ENCODE data around the gene MYPOP.
"Not testable (repeated sequence)": the region's sequence is repeated elsewhere in the genome, so short reads cannot be mapped to it uniquely, and the experiment has no call there.

The MYPOP gene

GRCh38 chr19:45882652-45883585 is 19.5 kb downstream of the MYPOP start:
- peak; percentile 94 for DNase-seq

- DNase-seq = no peak
Observed at GRCh38 chr19:45881909-45882528, 20.4 kb downstream of the MYPOP start.

DNA sequence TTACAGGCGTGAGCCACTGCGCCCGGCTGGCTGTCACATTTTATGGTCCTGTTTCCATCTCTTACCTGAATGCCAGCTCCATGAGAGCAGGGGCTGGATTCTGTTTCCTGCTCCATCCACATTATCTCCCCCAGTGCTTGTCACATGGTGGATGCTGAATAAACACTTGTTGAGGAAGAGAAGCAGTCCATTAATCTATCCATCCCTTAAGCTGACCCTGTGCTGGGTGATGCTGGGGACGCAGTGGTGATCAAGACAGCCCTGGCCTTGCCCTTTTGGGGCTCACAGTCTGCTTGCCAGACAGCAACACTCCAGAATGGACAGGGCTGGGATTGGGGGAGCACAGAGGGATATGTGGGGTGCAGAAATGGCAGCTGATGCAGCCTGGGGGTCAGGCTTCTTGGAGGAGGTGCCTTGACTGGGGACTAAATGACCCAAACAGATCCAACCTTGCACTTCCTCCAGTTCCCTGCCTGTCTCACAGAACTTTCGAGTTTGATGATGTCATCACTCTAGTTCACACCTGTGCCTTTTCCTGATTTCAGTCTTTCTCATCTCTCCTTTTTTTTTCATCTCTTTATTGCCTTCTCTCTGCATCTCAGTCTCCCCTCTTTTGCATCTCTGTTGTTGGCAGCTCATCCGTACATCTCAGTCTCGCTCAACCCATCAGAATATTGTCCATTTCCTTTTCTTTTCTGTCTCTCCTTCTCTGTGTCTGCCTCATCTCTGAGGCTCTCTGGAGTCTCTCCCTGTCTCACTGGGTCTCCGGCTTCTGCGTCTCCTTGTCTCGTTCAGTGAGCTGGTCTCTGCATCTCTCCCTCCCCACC is 21.1 kb downstream of the MYPOP start:
- DNase-seq = no peak

- no peak for DNase-seq
Observed at GRCh38 chr19:45879971-45880370, 22.4 kb downstream of the MYPOP start.

DNA sequence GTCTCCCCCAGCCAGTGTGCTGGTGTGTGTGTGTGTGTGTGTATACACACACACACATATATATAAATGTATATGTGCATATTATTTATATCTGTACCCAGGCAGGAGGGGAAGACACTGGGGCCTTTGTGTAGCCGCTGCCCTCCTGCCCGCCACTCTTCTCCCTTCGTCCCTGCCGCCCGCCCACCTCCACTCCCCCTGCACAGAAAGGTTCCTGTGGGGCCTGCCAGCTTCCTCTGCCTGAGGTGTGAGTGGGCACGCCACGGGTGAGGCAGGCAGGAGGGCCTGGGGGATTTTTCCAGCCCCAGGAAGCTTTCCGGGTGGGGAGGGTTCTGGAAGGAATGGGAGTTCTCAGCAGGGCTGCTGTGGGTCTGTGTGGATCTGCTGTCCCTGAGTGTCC is 23.4 kb downstream of the MYPOP start:
- no peak for DNase-seq

DNA sequence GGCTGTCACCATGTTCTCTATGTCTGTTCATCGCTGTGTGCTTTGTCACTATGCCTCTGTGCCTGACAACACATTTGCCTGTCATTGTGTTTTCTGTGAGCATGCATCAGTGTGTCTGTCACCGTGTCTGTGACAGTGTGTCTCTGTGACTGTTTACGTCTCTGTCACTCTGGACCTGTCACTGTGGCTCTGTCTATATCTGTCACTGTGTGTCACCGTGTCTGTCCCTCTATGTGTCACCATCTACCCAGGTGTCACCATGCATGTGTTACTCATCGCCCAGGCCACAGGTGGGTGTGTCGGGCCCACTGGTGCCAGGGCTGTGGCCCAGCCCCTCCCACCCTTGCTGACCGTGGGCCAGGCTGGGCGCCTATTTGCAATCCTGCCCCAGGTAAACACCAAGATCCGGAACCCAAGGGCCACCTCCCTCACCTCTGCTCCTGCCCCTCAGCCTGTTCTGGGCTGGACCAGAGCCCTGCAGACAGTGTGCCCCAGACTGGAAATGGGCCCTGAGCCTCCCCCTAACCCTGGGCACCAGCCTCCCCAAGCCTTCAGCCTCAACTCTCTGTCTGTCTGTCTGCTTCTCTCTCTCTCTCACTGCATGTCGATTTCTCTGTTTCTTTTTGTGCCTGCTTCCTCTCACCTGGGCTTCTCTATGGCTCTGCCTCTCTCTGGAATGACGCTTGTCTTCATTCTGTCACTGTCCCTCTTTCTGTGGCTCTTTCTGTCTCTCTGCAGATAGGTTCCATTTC is 24.2 kb downstream of the MYPOP start:
- no peak for DNase-seq

DNA sequence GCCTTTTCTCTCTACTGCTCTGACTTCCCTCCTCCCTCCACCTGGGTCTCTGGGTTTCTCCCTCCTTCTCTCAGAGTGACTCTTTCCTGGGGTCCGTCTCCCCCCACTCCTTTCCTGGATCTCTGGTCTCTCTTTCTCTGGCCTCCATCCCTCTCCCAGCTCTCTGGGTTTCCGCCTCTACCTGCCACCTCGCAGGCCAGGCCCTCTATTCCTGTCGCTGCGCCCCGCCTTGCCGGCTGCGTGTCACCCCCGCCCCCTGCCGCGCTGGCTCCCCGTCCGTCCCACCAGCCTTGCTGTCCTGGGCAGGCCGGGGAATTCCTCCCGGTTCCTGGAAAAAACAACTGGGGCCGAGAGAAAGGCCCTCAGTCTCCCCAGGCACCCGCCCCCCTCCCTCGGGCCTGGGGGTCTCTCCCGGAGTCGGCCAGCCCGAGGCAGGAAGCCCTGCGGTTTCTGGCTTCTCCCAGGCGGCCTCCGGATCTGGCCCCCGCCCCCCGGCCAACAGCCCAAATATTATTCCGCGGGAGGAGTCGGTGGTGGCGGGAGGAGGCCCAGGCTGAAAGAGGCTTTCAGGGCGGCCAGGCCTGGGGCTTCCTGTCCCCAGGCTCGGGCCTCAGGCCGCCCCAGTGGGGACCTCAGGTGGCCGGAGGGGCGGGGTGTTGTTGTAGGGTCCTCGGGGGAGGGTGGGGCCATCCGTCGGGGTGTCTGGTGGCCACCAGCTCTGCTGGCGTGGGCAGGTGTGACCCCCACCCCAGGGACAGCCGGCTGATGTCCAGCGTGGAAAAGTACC is 25.8 kb downstream of the MYPOP start:
- DNase-seq = peak; percentile 73

DNA sequence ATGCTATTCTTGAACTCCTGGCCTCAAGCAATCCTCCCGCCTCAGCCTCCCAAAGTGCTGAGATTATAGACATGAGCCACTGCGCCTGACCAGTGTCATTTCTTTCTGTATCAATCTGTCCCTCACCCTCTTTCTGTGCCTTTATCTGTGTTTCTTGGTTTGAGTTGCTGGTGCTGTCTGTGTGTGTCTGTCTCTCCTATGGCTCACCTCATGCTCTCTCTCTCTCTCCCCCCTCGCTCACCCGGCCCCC is 26.3 kb downstream of the MYPOP start:
- DNase-seq = no peak

- DNase-seq = no peak
Observed at GRCh38 chr19:45874620-45874966, 27.8 kb downstream of the MYPOP start.

- no peak for DNase-seq
Observed at GRCh38 chr19:45873219-45873772, 29.1 kb downstream of the MYPOP start.

- DNase-seq = no peak
Observed at GRCh38 chr19:45872095-45872919, 30.1 kb downstream of the MYPOP start.

GRCh38 chr19:45870798-45871197 is 31.6 kb downstream of the MYPOP start:
- no peak for DNase-seq

DNA sequence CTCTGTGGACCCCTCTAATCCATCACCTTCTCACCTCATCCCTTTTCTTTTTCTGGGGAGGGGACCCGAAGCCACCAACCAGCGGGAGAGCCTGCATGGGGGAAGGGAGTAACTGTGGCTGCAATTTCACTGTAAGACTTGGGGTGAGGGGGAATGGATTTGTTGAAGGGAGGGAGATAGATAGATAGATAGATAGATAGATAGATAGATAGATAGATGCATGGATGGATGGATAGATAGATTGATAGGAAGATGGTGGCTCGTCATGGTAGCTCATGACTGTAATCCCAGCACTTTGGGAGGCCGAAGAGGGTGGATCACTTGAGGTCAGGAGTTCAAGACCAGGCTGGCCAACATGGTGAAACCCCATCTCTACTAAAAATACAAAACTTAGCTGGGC is 35.2 kb downstream of the MYPOP start:
- not testable (repeated sequence) for DNase-seq

- no peak for DNase-seq
Observed at GRCh38 chr19:45866400-45867176, 35.8 kb downstream of the MYPOP start.

GRCh38 chr19:45865269-45865948 is 37.0 kb downstream of the MYPOP start:
- no peak for DNase-seq

DNA sequence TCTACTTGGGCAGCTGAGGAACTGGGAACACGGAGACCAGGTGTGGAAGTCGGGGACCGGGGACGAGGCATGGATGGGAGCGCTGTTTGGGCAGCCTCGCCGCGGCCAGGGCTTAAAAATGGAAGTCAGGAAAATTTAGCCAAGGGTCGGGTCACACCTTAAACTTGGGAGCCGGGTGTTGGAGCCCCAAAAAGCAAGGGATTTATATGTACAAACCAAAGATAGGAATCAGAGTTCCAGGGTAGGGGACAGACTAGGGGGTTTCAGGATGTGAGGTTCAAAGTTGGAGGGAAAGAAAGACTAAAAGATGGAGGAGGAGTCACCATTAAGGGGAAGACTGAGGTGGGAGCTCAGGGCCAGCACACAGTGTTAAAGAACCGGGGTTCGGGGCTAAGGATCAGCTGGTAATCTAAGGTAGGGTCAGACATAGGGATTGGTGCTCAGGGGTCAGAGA is 37.8 kb downstream of the MYPOP start:
- DNase-seq = no peak

- DNase-seq = peak; percentile 86
Observed at GRCh38 chr19:45863840-45864628, 38.4 kb downstream of the MYPOP start, which contains the start of gene FOXA3. TSS of gene FOXA3 (plus strand) at chr19:45864326. CDS start at chr19:45864457, 131 bp downstream.

GRCh38 chr19:45863335-45863839 is 39.0 kb downstream of the MYPOP start:
- no peak for DNase-seq

All from activated effector memory CD4-positive, alpha-beta T cell treated with anti-CD3 and anti-CD28 coated beads, Interleukin-2, amount 50 U/mL, for 16 hours (primary cell).